Sigmoid colon (tissue), 4 donors: Measurements from ENCODE around the gene SPRY1.

Experiments used
- POLR2A ChIP-seq, 2 donors: fragments of 450-650 bp; IDR thresholded peaks; one replicate each; pipeline ENCODE4 v1.6.1; 2016; ENCODE audit warnings: antibody characterized with exemption in 2 of 2, mild to moderate bottlenecking in 2 of 2, moderate library complexity in 2 of 2
- POLR2AphosphoS5 ChIP-seq, 4 donors: sonication (generic); formaldehyde crosslinking; IDR thresholded peaks; one replicate each; pipeline ENCODE4 v1.6.1; 2017; ENCODE audit warnings: antibody characterized with exemption in 4 of 4
- TF ChIP-seq, protein P1 (sequence below), 4 experiments: fragments of 450-650 bp in 3 of 4; fragments of 200-600 bp in 1 of 4; IDR thresholded peaks; one replicate each; pipeline ENCODE4 v1.5.1; 2016 to 2019; ENCODE audit warnings: antibody characterized with exemption in 4 of 4, mild to moderate bottlenecking in 3 of 4, moderate library complexity in 2 of 4

DNA sequence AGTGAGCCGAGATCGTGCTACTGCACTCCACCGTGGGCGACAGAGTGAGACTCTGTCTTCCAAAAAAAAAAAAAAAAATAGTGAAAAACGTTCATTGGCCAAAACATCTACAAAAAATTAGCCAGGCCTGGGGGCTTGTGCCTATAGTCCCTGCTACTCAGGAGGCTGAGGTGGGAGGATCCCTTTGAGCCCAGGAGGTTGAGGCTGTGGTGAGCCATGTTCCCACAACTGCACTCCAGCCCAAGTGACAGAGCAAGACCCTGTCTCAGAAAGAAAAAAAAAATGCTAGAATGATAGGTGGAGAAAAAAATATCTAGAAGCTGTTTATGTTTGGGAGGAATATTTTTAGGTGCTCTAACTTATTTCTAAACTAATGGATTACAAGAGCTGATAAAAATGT lies 14.9 kb downstream of the SPRY1 start:
- TF ChIP-seq, protein P1, sequence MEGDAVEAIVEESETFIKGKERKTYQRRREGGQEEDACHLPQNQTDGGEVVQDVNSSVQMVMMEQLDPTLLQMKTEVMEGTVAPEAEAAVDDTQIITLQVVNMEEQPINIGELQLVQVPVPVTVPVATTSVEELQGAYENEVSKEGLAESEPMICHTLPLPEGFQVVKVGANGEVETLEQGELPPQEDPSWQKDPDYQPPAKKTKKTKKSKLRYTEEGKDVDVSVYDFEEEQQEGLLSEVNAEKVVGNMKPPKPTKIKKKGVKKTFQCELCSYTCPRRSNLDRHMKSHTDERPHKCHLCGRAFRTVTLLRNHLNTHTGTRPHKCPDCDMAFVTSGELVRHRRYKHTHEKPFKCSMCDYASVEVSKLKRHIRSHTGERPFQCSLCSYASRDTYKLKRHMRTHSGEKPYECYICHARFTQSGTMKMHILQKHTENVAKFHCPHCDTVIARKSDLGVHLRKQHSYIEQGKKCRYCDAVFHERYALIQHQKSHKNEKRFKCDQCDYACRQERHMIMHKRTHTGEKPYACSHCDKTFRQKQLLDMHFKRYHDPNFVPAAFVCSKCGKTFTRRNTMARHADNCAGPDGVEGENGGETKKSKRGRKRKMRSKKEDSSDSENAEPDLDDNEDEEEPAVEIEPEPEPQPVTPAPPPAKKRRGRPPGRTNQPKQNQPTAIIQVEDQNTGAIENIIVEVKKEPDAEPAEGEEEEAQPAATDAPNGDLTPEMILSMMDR (IDR thresholded peaks at IDR 0.05), result no peak
- TF ChIP-seq POLR2AphosphoS5 (IDR thresholded peaks at IDR 0.05) (no peak), POLR2A (IDR thresholded peaks at IDR 0.05) (no peak)
